ENCODE measurements around the gene LONP2.

DNA sequence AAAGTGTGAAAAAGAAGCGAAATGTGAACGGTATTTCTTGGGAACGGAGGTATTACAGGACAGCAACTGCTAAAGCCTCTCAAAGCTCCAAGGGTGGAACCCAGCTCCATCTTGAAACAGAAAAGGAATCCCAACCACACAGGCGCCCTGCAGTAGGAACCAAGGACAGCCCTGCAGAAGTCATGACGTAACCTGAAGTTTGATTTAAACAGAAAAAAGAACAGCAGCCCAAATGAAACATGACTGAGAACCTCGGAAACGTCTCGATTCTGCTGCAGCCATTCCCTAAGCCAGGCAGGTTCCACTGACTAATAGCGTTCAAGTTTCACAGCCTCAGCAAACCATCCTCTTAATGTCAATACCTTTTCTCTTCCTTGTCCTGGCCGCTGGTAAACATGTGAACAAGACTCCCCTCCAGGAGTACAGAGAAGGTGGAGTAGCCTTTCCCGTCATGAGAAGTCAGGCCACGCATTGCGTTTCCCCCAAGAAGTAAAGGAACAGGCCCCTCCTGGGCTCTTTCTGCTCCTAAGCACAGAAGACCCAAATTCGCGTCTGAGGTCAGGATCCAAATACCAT is 121.0 kb downstream of the LONP2 start:
- no peak for TF ChIP-seq CTCF (IDR thresholded peaks at IDR 0.05; ENCODE audit: low read length)
- no peak for TF ChIP-seq EZH2 (optimal IDR thresholded peaks at IDR 0.05; ENCODE audit: low read depth, low read length)
- no peak for TF ChIP-seq EZH2phosphoT487 (IDR thresholded peaks at IDR 0.05; ENCODE audit: low read length)
